ENCODE results near the gene NT5C. TPM values are rescaled to one million over a fixed set of nuclear protein-coding genes. Genes with fewer than 3 reads are reported as not detected.

The NT5C gene
- total RNA-seq, 1 donor = 40.2 TPM

GRCh38 chr17:75154195-75155106, 22.9 kb upstream of the NT5C start, which contains the start of gene JPT1:
TSS of gene JPT1 (minus strand) at chr17:75154512. CDS start at chr17:75154397, 115 bp downstream.
- H3K4me3 ChIP-seq (ENCODE audit: low read depth, low read length) = peak within 1 kb of the TSS; percentile 92
- peak; percentile 99 for DNase-seq (ENCODE audit: low read depth)
- no peak for TF ChIP-seq CTCF (IDR thresholded peaks at IDR 0.05; ENCODE audit: insufficient read depth, low read depth, low read length)

GRCh38 chr17:75153780-75154194, 22.2 kb upstream of the NT5C start:
- H3K4me3 ChIP-seq (ENCODE audit: low read depth, low read length) = peak overlapping the region; percentile 92
- DNase-seq (ENCODE audit: low read depth) = no peak
- no peak for TF ChIP-seq CTCF (IDR thresholded peaks at IDR 0.05; ENCODE audit: insufficient read depth, low read depth, low read length)

GRCh38 chr17:75152922-75153779, 21.6 kb upstream of the NT5C start:
- TF ChIP-seq CTCF (IDR thresholded peaks at IDR 0.05; ENCODE audit: insufficient read depth, low read depth, low read length) = no peak
- peak; percentile 29 for DNase-seq (ENCODE audit: low read depth)
- H3K4me3 ChIP-seq (ENCODE audit: low read depth, low read length) = peak overlapping the region; percentile 92

- peak; percentile 8 for DNase-seq (ENCODE audit: low read depth)
- no peak for TF ChIP-seq CTCF (IDR thresholded peaks at IDR 0.05; ENCODE audit: insufficient read depth, low read depth, low read length)
- peak overlapping the region; percentile 92 for H3K4me3 ChIP-seq (ENCODE audit: low read depth, low read length)
These were observed 21.0 kb upstream of the NT5C start for GRCh38 chr17:75152523-75152921.

- TF ChIP-seq CTCF (IDR thresholded peaks at IDR 0.05; ENCODE audit: insufficient read depth, low read depth, low read length) = no peak
- no peak overlapping the region for H3K4me3 ChIP-seq (ENCODE audit: low read depth, low read length)
- no peak for DNase-seq (ENCODE audit: low read depth)
These were observed 20.4 kb upstream of the NT5C start for GRCh38 chr17:75151930-75152329.

GRCh38 chr17:75147878-75148546, 16.5 kb upstream of the NT5C start:
- TF ChIP-seq CTCF (IDR thresholded peaks at IDR 0.05; ENCODE audit: insufficient read depth, low read depth, low read length) = no peak
- no peak for DNase-seq (ENCODE audit: low read depth)
- no peak overlapping the region for H3K4me3 ChIP-seq (ENCODE audit: low read depth, low read length)
